Activated CD8-positive, alpha-beta memory T cell treated with anti-CD3 and anti-CD28 coated beads for 4 hours (primary cell): ENCODE results near the gene HGFAC.
"Not testable (repeated sequence)": the region's sequence is repeated elsewhere in the genome, so short reads cannot be mapped to it uniquely, and the experiment has no call there.

ENCODE experiments used
- DNase-seq, 2 donors: peaks; one replicate each; pipeline ENCODE4 v3.0.0-alpha.2; 2020; ENCODE audit warnings: low read depth in 2 of 2

HGFAC gene

DNA sequence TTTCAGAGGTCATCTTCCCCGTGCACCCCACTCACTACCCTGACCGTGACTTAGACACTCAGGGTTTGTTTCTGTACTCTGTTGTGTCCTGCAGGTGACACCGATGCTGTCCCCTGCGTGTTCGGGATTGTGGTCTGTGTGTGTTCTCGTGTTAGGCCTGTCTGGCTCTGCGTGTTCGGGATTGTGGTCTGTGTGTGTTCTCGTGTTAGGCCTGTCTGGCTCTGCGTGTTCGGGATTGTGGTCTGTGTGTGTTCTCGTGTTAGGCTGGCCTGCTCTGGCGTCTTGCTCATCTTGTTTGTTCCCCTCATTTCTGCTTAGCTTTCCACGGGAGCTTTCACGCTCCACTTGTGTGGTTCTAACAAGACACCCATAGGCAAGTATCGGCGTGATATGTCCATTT lies 30.6 kb upstream of the HGFAC start:
- not testable (repeated sequence) for DNase-seq

DNA sequence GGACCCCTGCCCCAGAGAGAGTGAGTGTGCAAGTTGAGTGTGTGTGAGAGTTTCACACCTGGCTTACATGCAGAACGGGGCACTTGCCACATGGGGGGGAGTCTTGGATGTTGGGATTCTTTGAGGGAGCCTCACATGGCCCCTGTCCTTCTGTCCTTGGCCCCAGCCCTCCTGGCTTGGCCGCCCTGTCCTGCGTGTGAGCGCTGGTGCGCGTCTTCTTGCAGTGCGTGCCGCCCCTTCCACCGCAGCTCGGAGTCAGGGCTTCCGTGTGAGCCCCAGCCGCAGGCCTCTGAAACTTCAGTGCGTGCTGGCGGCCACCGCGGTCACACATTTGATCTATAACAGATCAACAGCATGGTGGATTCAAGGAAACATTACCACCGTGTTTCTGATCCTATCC lies 30.1 kb upstream of the HGFAC start:
- DNase-seq, result no peak

DNA sequence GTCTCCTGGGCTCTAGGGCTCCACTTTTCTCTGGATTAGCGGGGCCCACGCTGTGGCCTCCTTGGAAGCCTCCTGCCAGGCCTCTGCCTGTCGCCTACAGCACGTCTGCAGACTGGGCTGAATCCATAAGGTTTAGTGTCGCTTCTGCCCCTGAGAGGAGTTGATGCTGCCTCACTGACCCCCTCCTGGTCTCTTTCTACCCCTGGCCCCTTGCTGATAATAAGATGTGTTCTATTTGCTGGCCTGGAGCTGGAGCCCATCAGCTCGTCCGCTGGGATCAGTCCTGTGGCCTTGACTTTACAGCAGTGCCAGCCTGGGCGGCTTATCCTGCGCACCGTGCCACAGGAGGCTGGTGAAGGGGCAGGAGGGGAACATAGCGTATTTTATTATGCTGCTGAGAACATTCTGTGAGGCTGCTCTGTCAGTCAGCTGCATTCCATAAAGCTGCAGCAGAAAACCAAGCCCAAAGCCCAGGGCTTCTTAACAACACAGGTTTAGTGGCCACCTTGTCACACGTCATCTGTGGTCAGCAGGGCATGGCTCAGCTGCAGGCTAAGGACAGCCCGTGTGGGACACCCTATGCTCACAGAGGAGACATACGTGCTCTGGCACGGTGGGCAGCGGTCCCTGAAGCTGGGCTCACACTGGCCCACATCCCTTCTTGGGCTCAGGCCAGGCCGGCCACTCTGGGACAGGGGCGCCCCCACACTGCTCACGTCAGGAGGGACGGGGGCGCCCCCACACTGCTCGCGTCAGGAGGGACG lies 29.3 kb upstream of the HGFAC start:
- DNase-seq, result no peak

DNA sequence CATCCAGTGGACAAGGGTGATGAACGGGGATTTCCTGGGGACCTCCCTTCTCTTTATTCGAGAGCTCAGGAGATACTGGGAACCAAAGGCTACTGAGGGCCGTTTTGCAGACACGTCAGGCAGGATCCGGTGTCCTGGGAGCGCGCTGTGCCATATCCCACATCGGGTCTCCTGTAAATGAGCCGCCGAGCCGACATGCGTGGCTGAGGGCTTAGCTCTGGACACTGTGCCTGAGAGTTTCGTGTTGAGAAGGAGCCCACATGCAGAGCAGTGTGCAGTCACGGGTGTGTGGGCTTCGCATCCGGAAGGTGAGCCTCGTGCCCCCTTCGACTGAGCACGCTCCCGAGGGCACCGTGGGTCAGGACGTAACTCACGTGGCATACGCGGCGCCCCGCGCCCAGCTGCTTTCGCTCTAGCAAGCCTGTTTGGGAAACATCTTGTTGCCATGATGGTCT lies 28.5 kb upstream of the HGFAC start:
- DNase-seq, result no peak

DNA sequence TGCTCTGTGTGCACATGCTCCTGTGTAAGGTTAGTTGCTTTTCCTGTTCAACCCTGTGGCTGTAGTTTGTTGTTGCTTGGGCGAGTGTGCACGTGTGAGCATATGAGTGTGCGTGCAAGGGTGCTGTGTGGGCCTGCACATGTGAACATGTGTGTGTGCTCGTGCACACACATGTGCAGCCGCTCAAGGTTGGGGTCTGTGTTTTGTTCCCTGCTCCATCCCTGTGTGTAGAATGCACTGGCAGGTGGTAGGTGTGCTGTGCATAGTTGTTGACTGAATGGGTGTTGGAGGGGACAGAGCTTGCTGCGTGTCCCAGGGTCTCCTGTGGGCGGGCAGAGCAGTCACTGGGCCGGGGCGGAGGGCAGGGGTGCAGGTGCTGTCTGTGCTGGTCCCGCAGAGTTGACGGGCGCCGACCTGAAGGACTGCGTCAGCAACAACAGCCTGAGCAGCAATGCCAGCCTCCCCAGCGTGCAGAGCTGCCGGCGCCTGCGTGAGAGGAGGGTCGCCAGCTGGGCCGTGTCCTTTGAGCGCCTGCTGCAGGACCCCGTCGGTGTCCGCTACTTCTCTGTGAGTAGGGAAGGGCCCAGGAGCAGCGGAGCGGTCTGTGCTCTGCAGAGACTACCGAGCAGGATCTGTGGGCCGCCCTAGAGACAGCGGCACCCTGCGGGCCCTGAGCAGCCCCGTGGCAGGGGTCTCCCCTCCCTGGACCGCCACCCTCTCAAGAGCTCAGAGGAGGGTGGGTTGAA lies 27.9 kb upstream of the HGFAC start:
- no peak for DNase-seq

DNA sequence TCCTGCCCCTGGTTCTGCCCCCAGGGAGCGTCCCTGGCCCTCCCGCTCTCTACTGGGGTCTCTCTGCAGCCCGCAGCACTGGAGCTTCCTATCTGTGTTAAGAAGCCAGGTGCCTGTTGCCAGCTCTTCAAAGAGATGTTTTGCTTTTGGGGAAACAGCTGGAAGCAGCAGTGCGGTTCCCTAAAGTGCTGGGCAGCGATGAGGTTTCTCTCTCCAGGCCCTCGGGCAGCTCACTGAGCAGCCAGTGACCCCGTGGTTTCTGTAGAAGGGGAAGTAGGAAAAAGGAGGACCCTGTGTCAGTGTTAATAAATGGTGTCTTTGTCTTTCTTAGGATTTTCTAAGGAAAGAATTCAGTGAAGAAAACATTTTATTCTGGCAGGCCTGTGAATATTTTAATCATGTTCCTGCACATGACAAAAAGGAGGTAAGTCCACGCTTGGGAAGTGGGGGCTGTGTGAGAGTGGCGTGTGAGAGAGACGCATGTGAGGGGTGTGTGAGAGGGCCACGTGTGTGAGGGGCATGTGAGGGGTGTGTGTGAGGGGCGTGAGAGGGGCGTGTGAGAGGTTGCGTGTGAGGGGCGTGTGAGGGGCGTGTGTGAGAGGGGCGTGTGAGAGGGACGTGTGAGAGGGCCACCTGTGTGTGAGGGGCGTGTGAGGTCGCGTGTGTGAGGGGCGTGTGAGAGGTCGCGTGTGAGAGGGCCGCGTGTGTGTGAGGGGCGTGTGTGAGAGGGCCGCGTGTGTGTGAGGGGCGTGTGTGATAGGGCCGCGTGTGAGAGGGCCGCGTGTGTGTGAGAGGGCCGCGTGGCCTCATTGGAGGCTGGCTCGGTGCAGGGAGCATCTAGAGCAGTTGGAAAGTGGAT lies 27.1 kb upstream of the HGFAC start:
- DNase-seq, result no peak

DNA sequence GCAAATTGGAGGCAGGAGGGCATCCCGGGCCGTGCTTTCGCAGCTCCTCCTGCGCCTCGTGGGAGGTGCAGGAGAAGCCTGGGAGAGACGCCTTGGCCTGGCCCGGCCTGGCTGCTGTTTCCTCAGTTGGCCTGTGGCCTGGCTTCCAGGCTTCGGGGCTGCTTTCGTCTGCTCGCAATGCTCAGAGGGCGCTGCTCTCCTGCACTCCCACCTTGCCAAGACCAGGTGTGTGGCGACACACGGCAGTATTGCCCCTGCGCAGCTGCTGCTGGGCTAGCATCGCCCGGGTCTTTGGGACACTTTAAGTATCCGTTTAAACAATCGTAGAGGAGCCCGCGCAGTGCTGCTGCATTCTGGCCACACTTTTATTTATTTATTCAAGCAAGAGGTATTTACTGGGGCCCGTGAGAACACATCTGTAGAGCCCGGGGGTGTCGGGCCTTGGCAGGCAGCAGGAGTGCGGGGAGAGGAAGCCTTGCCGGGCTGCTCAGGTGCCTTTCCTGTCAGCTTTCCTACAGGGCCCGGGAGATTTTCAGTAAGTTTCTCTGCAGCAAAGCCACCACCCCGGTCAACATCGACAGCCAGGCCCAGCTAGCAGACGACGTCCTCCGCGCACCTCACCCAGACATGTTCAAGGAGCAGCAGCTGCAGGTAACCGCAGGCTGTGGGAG lies 26.2 kb upstream of the HGFAC start:
- no peak for DNase-seq

DNA sequence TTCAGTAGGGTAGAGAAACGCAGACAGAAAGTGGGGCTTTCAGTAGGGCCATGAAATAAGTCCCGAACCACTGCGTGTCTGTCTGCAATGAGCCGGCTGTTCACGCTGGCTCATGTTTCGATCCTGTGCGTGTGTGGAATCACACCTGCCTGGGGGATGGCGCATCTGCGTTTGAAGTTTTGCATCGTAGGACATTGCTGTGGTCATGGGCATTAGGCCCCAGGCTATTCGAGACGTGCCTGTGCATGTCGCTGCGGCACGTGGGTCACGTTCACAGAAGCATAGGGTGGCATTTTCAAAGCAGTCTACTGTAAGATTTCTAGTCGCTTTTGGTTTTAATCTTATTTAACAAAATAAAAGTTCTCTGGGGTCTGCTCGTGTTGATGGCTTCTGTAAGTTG lies 25.5 kb upstream of the HGFAC start:
- no peak for DNase-seq

DNA sequence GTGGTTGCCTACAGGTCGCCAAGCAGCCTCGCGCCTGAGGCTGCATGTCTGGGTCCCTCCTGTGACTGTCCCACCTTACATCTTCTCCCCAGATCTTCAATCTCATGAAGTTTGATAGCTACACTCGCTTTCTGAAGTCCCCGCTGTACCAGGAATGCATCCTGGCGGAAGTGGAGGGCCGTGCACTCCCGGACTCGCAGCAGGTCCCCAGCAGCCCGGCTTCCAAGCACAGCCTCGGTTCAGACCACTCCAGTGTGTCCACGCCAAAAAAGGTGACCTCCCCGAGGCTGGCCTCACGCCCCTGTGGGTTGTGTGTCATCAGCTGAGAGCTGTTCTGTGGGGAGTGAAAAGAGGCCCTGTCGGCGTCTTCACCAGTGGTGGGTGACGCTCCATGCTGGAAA lies 24.9 kb upstream of the HGFAC start:
- DNase-seq, result no peak

DNA sequence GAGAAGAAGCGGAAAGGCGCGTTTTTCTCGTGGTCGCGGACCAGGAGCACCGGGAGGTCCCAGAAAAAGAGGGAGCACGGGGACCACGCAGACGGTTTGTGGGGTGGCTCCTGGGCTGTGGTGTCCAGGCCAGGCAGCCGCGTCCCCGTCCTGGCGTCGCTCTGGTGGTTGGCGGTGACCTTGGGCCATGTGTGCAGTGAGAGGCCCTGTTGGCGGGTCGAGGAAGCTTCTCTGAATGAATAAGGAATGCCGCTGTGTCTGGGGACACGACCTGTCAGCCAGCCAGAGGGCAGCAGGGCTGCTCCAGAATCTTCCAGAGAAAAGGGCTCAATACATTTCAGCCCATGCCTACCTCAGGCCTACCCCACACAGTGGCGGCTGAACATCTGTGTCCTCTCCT lies 24.3 kb upstream of the HGFAC start:
- DNase-seq, result no peak

DNA sequence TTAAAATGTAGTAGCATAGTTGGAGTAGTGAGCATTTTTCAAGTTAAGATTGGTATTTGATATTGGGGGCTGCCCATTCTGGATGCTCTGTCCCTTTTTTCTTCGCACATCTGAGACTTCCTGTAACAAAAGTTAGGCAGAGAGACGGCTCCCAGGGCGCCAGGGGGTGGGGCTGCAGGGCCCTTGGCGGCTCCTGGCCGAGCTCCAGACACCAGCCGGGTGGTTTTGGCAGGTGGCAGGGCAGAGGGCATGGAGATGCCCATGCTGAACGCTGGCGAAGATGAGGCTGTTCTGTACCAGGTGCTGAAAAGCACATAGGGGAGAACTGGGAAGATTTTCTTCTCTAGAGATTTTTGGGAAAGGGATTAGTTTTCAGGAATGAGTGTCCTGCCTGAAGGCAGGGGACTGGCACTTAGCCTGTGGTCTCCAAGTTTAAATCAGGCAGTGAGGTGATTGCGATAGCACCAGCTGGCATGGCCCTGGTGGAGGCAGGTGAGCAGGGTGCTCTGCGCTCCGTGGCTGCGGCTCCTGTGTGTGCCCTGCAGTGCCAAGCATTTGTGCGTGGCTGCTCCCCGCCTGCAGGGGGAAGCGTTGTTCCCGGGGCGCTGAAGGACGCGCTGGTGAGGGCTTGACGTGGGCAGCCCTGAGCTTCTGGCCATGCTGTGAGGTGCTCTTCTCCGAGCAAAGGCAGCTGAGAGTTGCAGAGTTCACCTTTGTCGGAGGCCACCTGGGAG lies 23.6 kb upstream of the HGFAC start:
- no peak for DNase-seq

DNA sequence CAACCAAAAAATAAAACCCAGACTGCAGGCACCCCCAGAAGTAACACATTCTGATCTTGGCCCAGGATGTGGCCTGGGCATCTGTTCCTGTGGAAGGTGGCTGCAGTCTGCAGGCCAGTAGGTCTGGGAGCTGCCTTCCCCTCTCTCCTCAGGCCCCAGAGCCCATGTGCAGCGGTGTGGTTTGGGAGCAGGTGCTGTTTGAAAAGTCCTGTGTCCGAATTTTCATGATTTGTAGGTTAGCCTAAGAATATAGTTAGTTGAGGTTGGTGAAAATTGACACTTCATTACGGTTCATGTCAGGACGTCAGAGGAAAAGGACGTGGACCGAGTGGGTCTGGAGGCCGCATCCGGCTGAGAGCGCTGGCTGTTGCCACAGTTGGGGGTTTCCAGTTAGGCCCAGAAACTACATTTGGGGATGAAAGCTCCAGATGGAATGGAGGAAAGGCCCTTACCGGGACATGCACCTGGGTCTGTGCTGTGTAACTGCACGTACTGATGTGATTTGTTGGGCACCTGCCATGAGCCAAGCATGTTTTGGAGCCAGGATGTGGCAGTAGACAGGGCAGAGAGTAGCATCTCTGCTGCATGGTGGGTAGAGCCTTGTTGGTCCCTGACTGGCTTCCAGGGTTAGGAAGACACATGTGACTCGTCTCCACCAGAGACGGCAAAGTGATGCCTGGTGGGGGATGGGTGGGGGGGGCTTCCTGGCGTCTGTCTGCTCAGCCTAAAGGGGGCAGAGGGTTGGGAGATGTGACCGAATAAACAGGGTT lies 21.7 kb upstream of the HGFAC start:
- DNase-seq, result no peak

DNA sequence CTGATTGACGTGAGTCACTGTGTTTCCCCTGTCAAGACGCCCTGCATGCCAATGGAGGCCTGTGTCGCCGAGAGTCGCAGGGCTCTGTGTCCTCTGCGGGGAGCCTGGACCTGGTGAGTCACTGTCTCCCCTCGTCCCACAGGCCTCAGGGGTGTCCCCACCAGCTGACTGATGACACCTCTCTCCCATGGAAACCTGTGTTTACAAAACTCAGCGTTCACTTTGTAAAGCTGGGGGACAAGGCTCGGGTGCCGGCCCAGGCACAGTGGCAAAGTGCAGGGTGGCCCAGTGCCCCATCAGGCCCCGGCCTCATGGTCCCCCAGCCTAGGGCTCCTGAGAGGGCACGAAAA lies 21.2 kb upstream of the HGFAC start:
- DNase-seq, result no peak

DNA sequence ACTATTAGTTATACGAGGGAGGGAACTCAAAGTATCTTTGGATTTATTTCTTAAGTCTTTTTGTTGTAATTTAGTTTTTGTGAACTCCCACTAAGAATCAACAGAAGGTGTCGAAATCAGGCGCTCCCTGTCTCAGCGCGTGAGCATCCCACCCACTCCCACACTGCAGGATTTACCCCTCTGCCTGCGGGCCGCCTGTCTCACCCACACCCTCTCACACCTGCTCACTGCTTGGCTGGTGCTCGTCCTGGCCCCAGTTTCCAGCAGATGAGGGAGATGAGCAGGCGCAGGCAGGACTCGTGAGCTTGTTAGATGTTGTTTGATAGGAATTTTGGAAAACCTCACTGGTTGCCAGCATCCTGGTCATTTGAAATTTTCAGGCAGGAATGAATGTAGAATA lies 20.8 kb upstream of the HGFAC start:
- no peak for DNase-seq

DNA sequence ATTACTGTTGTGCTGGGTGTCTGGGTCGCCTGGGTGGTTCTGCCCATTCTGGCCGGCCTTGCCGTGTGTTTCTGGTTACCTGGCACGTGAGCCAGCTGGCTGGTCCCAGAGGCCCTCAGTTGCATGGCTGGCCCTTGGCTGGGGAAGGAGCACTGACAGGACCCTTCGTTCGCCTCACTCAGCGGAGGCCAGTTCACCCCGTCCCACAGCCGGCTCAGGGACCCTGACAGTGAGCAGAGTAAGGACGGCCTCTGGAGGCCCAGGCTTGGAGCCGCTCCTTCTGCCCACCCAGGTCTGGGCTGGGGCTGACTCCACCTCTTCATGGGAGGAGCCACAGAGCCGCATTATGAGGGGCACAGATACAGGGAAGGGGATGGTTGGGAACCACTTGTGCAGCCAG lies 20.3 kb upstream of the HGFAC start:
- DNase-seq, result no peak

DNA sequence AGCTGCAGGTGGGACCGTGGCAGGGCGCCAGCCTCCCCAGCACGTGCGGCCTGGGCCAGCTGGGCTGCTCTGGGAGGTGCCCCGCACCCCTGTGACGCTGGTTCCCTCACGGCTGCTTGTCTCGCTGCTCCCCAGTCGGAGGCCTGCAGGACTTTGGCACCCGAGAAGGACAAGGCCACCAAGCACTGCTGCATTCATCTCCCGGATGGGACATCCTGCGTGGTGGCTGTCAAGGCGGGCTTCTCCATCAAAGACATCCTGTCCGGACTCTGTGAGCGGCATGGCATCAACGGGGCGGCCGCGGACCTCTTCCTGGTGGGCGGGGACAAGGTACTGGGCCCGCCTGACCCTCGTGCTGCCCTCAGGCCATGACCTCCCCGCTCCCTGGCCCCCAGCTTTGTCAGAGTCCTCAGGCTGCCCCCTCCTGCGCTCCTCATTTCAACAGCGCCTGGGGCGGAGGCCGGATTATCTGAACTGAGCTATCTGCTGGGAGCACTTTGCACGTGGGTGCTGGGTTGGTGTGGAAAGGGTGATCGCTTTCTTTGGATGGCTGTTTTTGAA lies 19.4 kb upstream of the HGFAC start:
- DNase-seq, result no peak

DNA sequence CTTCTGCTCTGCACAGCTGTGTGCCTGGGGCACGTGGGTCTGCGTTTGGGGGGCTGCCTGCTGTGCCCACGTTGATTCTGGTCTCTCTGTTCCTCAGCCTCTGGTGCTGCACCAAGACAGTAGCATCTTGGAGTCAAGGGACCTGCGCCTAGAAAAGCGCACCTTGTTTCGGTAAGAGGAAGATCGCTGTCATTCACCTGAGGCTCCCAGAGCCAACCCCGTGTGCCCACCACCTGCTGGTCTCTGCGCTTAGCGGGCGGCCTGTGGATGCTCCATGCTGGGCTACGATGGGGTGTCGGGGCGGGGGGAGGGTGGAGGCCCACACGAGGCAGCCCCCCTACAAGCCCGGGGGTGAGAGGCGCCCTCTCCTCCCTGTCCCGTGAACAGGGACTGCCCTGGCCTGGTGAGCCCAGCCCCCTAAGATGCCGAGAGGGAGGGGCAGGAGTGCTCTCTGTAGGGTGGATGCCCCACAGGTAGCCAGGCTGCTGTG lies 18.9 kb upstream of the HGFAC start:
- no peak for DNase-seq

DNA sequence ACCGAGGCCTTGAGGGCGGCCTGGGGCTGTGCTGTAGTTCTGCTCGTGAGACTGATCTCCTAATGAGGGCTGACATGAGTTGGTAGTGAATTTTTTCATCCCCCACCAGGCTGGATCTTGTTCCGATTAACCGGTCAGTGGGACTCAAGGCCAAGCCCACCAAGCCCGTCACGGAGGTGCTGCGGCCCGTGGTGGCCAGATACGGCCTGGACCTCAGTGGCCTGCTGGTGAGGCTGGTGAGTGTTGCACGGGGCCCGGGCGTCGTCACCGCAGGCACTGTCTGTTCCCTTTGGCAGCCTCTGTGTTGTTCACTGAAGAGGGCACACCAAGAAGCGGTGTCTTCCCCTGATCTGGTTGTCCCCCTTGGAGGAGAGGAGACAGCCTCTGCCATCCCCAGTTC lies 18.4 kb upstream of the HGFAC start:
- no peak for DNase-seq

DNA sequence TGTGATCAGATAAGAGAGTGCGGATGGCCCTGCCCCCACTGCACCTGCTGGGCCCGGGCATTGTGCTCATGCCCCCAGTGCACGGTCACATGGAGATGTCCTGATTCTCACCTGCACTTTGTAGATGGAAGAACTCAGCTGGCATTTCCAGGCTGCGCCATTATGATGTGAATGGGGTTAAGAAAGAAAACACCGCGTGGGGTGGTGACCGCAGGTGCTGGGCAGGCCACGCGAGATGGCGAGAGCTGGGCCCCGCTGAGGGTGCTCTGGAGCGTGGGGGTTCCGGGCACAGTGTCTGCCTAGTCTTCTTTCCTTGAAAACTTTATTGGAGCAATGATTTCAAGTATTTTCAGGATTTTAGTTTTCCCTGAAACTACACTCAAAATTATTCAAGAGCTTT lies 17.8 kb upstream of the HGFAC start:
- DNase-seq, result no peak

DNA sequence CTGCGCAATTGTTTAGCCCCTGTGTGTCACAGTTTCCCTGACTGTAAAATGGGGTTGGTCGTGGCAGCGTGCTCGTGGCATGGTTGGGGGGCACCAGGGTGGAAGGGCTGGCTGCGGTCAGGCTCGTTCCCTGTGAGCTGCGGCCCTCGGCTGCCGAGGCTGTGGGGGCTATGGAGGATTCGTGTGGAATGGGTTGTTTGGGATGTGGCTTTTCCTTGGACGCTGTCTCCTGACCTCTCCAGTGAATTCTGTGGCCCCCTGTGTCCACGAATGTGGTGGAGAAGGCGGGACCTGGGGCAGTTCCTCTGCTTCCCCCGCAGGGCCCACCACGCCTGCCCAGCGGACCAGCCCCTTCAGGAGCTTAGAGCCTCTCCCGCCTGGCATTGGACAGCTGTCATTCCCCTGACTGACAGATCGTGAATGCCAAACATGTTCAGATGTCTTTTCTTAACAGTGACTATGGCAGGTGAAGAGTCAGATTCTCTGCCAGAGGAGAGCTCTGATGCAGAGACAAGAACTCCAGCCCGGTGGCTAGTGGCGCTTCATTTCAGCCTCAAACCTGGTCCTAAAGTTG lies 17.2 kb upstream of the HGFAC start:
- no peak for DNase-seq
